GM19023 (cell line): ENCODE data around the gene WNK2.

Experiments
- ATAC-seq: cut with Tn5 transposase; IDR thresholded peaks from one replicate; pipeline ENCODE4 v1.9.1; 2021; ENCODE audit warnings: mild to moderate bottlenecking, moderate library complexity; ENCODE audit not compliant: unreplicated experiment

WNK2 gene

GRCh38 chr9:93252116-93252780 lies 68.3 kb downstream of the WNK2 start:
- no peak for ATAC-seq

- ATAC-seq = no peak
These were observed 69.0 kb downstream of the WNK2 start for GRCh38 chr9:93252781-93253530.

GRCh38 chr9:93253633-93254032 lies 69.7 kb downstream of the WNK2 start:
- ATAC-seq = no peak

GRCh38 chr9:93254061-93254481 lies 70.1 kb downstream of the WNK2 start:
- no peak for ATAC-seq

DNA sequence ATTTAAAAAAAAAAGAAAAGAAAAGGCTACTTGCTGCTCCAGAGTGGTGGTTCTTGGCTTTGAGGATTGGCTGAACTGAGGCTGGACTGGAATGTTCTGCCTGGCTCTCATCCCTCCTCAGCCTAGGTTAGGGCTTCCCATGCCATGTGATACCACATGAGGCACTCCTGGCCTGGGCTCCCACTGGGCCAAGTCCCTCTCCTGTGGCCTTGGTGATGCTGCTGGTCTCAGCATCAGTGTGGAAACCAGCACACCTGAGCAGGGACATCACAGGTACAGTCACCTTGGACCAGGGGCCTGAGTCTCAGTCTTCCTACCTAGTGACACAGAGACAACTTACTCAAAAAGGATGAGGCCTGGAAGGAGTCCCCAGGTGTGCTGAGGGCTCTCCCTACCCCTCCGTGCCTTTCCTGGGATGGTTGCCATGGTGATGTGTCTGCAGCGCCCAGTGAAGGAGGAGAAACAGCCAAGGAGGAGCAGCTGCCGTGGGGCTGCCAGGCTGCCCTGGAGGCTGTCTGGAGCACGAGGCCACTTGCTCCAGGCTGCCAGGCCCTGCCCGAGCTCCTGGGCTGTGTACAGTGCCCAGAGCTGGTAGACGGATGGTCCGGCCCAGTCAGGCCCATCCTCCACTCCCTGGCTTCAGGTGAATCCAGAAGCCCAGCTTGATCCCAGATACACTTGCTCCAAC lies 71.0 kb downstream of the WNK2 start:
- no peak for ATAC-seq

- no peak for ATAC-seq
These were observed 71.5 kb downstream of the WNK2 start for GRCh38 chr9:93255494-93255867.

- ATAC-seq = no peak
These were observed 72.3 kb downstream of the WNK2 start for GRCh38 chr9:93255994-93256877.

GRCh38 chr9:93256878-93257807 lies 73.2 kb downstream of the WNK2 start:
- ATAC-seq = no peak

DNA sequence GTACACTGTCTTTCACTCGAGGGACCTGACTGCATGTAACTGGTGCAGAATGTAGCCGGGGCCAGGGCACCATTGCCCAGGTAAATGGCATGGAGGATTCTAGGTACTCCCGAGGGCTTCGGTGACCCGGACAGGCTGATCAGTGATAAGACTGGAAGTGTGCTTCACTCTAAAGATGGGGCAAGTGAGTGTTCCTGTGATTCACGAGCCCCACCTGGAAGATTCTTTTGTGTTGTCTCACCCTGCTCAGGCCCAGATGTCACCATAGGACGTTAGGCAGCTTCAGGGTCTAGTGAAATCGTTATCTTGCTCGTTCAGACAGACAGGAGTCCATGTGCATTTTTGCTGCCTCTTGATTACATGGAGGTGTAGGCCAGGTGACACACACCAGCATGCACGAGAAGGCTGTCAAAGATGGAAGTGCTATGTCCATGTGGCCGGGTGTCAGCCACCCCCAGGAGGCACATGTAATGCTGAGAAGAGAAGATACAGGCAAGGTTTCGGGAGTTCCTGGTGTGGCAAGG lies 73.9 kb downstream of the WNK2 start:
- no peak for ATAC-seq

GRCh38 chr9:93258419-93258817 lies 74.5 kb downstream of the WNK2 start:
- no peak for ATAC-seq

GRCh38 chr9:93258818-93259489 lies 75.0 kb downstream of the WNK2 start:
- ATAC-seq = no peak

GRCh38 chr9:93259490-93260262 lies 75.7 kb downstream of the WNK2 start:
- no peak for ATAC-seq

GRCh38 chr9:93260263-93261066 lies 76.5 kb downstream of the WNK2 start:
- ATAC-seq = no peak

GRCh38 chr9:93261281-93261680 lies 77.3 kb downstream of the WNK2 start:
- ATAC-seq = no peak

GRCh38 chr9:93261735-93262523 lies 78.0 kb downstream of the WNK2 start:
- no peak for ATAC-seq

DNA sequence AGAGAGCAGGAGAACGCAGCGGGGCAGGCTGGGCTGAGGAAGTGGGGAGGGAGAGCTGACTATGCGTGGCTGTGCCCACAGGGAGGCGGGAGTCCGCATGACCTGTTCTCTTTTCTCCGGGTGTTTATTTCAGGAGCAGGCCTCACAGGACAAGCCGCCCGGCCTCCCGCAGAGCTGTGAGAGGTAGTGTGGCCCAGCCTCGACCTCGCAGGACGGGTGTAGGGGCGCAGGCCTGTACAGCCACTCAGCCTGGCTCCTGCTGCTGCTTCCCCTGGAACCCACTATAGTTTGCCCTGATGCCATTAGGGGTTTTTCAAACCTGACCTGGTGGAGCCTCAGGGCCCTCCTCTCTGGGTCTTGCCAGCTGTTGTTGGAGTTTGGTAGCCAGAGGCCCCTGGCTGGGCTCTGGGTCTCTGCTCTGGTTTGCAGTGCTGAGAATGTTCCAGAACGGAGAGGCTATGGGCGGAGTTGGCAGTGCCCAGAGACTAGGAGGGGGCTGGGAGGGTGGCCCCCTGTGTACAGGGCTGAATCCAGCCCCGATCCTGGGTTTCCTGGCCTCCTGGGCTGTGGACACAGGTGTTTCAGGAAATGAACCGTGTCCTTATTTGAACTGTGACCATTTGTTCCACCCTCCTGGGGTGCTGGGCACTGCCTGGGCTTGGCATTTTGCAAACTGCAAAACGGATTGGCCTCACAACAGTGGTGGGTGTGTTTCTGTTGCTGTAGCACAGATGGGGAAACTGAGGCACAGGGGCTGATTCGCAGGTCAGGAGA lies 78.8 kb downstream of the WNK2 start:
- no peak for ATAC-seq
